DND-41 (cell line): Measurements from ENCODE around the gene AP1M2.

ENCODE experiments used
- EZH2 ChIP-seq: IDR thresholded peaks from 3 replicates; pipeline ENCODE4 v1.6.1; 2012; ENCODE audit warnings: borderline replicate concordance, low read depth, mild to moderate bottlenecking, moderate library complexity, low read length, inconsistent platforms; ENCODE audit not compliant: severe bottlenecking
- TF ChIP-seq, protein P1 (sequence below): IDR thresholded peaks from 2 replicates; pipeline ENCODE4 v1.5.1; 2012; ENCODE audit warnings: borderline replicate concordance, low read length, moderate library complexity, mild to moderate bottlenecking; ENCODE audit not compliant: poor library complexity, severe bottlenecking; ENCODE audit errors: extremely low read depth

DNA sequence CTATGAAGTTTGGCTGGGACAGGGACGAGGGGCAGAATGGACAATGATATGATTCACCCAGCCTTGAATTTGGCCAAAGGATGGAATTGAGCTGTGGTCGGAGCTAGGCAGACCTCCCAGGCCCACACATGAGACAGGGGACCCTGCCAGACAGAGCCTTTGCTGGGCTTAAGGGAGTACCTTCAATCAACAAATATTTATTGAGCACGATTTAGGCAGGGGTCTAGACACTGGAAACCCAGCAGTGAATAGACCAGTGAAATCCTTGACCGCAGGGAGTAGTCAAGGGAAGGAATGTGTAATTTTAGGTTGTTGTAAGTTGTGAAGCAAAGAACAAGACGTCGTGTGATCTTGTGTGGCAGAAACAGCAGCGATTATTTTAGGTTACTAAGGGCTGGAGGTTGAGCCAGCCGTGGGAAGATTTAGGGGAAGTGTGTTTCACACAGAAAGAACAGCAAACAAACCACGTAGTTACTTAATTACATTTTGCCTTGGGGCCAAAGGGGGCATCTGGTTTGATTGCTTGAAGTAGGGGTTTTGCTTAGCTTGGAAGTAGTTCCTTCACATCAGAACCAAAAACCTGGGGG is 16.9 kb upstream of the AP1M2 start:
- TF ChIP-seq, protein P1, sequence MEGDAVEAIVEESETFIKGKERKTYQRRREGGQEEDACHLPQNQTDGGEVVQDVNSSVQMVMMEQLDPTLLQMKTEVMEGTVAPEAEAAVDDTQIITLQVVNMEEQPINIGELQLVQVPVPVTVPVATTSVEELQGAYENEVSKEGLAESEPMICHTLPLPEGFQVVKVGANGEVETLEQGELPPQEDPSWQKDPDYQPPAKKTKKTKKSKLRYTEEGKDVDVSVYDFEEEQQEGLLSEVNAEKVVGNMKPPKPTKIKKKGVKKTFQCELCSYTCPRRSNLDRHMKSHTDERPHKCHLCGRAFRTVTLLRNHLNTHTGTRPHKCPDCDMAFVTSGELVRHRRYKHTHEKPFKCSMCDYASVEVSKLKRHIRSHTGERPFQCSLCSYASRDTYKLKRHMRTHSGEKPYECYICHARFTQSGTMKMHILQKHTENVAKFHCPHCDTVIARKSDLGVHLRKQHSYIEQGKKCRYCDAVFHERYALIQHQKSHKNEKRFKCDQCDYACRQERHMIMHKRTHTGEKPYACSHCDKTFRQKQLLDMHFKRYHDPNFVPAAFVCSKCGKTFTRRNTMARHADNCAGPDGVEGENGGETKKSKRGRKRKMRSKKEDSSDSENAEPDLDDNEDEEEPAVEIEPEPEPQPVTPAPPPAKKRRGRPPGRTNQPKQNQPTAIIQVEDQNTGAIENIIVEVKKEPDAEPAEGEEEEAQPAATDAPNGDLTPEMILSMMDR = no peak
- TF ChIP-seq EZH2 = no peak
